HG02870 (cell line): ENCODE results near the gene SPAAR.
"Not testable (repeated sequence)": the region's sequence is repeated elsewhere in the genome, so short reads cannot be mapped to it uniquely, and the experiment has no call there.

Experiments used
- ATAC-seq: cut with Tn5 transposase; IDR thresholded peaks from one replicate; pipeline ENCODE4 v1.9.1; 2021; ENCODE audit warnings: mild to moderate bottlenecking, moderate library complexity; ENCODE audit not compliant: unreplicated experiment

The SPAAR gene

GRCh38 chr9:35903049-35903448 lies 6.2 kb upstream of the SPAAR start:
- no peak for ATAC-seq

- no peak for ATAC-seq
These were observed 5.0 kb upstream of the SPAAR start for GRCh38 chr9:35904338-35904737.

- ATAC-seq = no peak
These were observed 4.1 kb upstream of the SPAAR start for GRCh38 chr9:35905051-35905781.

GRCh38 chr9:35905912-35906679 lies 3.2 kb upstream of the SPAAR start, which contains the start of gene HRCT1:
Gene HRCT1, plus strand, starts transcription at chr9:35906202. Its CDS starts 86 bp downstream, at chr9:35906288.
- no peak for ATAC-seq

- no peak for ATAC-seq
These were observed 2.2 kb upstream of the SPAAR start for GRCh38 chr9:35906923-35907699.

GRCh38 chr9:35907711-35908503 lies 1.4 kb upstream of the SPAAR start:
- ATAC-seq = no peak

GRCh38 chr9:35908504-35909125 lies 675 bp upstream of the SPAAR start:
- no peak for ATAC-seq

- no peak for ATAC-seq
These were observed 660 bp downstream of the SPAAR start for GRCh38 chr9:35909687-35910612.

- no peak for ATAC-seq
These were observed 1.5 kb downstream of the SPAAR start for GRCh38 chr9:35910613-35911359.

GRCh38 chr9:35911690-35912089 lies 2.4 kb downstream of the SPAAR start:
- no peak for ATAC-seq

GRCh38 chr9:35912791-35913400 lies 3.6 kb downstream of the SPAAR start:
- ATAC-seq = no peak

GRCh38 chr9:35913429-35913828 lies 4.1 kb downstream of the SPAAR start:
- not testable (repeated sequence) for ATAC-seq

- ATAC-seq = no peak
These were observed 5.1 kb downstream of the SPAAR start for GRCh38 chr9:35914301-35914807.

- no peak for ATAC-seq
These were observed 6.5 kb downstream of the SPAAR start for GRCh38 chr9:35915681-35916294.

GRCh38 chr9:35917261-35917660 lies 8.0 kb downstream of the SPAAR start:
- no peak for ATAC-seq

- no peak for ATAC-seq
These were observed 9.5 kb downstream of the SPAAR start for GRCh38 chr9:35918780-35919179.
